SK-N-SH (cell line): ENCODE results near the gene PDZD2.

ENCODE experiments used
- EP300 ChIP-seq, 2 experiments: IDR thresholded peaks; 2 replicates each; pipeline versions ENCODE4 v1.4.0 to v1.6.1; 2012; ENCODE audit warnings: borderline replicate concordance in 1 of 2, low read depth in 1 of 2, low read length in 1 of 2
- EZH2phosphoT487 ChIP-seq: fragments of 200-600 bp; sonication (generic); IDR thresholded peaks from 2 replicates; pipeline ENCODE4 v1.6.1; 2017; ENCODE audit warnings: low read depth, mixed run types, mild to moderate bottlenecking, antibody characterized with exemption, moderate library complexity, borderline replicate concordance
- GATA2 ChIP-seq: sonication (generic); formaldehyde crosslinking; IDR thresholded peaks from 2 replicates; pipeline ENCODE4 v1.5.0; 2020; ENCODE audit warnings: mild to moderate bottlenecking, missing genetic modification reagents
- RAD21 ChIP-seq: IDR thresholded peaks from 2 replicates; pipeline ENCODE4 v1.6.1; 2012; ENCODE audit warnings: mild to moderate bottlenecking, low read length
- TCF12 ChIP-seq: IDR thresholded peaks from 2 replicates; pipeline ENCODE4 v1.4.0; 2012
- TF ChIP-seq, protein P1 (sequence below): IDR thresholded peaks from 2 replicates; pipeline ENCODE4 v1.6.1; 2012; ENCODE audit warnings: mild to moderate bottlenecking, low read depth, low read length, moderate library complexity
- TF ChIP-seq, protein P2 (sequence below): IDR thresholded peaks from 2 replicates; pipeline ENCODE4 v1.4.0; 2012; ENCODE audit warnings: low read depth, borderline replicate concordance
- TF ChIP-seq, protein P3 (sequence below): fragments of 200-600 bp; sonication (generic); IDR thresholded peaks from 2 replicates; pipeline ENCODE4 v1.6.1; 2017; ENCODE audit warnings: antibody characterized with exemption, mild to moderate bottlenecking, moderate library complexity

DNA sequence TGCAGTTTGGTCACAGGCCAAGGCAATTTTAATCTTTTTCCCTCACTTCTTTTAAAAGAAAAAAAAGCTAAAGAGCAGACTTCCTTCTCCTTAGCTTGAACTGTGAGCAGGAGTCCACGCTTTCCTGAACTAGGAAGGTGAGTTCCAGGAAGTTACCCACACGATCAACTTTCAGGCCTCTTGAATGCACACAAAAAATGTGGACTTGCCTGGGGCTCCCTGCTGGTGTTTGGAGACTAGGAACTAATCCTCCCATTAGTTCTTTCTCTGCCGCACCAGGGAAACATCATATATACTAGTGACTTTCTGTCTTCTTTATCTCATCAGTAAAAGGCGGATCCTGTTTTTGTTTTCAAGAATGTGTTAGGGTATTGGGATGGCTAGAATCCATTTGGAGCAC is 295.2 kb downstream of the PDZD2 start:
- TF ChIP-seq, protein P1, sequence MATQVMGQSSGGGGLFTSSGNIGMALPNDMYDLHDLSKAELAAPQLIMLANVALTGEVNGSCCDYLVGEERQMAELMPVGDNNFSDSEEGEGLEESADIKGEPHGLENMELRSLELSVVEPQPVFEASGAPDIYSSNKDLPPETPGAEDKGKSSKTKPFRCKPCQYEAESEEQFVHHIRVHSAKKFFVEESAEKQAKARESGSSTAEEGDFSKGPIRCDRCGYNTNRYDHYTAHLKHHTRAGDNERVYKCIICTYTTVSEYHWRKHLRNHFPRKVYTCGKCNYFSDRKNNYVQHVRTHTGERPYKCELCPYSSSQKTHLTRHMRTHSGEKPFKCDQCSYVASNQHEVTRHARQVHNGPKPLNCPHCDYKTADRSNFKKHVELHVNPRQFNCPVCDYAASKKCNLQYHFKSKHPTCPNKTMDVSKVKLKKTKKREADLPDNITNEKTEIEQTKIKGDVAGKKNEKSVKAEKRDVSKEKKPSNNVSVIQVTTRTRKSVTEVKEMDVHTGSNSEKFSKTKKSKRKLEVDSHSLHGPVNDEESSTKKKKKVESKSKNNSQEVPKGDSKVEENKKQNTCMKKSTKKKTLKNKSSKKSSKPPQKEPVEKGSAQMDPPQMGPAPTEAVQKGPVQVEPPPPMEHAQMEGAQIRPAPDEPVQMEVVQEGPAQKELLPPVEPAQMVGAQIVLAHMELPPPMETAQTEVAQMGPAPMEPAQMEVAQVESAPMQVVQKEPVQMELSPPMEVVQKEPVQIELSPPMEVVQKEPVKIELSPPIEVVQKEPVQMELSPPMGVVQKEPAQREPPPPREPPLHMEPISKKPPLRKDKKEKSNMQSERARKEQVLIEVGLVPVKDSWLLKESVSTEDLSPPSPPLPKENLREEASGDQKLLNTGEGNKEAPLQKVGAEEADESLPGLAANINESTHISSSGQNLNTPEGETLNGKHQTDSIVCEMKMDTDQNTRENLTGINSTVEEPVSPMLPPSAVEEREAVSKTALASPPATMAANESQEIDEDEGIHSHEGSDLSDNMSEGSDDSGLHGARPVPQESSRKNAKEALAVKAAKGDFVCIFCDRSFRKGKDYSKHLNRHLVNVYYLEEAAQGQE: no peak
- TF ChIP-seq RAD21 (no peak), EP300 (IDR thresholded peaks at IDR 0.05; ENCODE audit: borderline replicate concordance in 1 of 2, low read depth in 1 of 2, low read length in 1 of 2) (no peak), TCF12 (no peak), EZH2phosphoT487 (no peak), GATA2 (no peak)
- TF ChIP-seq, protein P2, sequence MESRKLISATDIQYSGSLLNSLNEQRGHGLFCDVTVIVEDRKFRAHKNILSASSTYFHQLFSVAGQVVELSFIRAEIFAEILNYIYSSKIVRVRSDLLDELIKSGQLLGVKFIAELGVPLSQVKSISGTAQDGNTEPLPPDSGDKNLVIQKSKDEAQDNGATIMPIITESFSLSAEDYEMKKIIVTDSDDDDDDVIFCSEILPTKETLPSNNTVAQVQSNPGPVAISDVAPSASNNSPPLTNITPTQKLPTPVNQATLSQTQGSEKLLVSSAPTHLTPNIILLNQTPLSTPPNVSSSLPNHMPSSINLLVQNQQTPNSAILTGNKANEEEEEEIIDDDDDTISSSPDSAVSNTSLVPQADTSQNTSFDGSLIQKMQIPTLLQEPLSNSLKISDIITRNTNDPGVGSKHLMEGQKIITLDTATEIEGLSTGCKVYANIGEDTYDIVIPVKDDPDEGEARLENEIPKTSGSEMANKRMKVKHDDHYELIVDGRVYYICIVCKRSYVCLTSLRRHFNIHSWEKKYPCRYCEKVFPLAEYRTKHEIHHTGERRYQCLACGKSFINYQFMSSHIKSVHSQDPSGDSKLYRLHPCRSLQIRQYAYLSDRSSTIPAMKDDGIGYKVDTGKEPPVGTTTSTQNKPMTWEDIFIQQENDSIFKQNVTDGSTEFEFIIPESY: no peak
- TF ChIP-seq, protein P3, sequence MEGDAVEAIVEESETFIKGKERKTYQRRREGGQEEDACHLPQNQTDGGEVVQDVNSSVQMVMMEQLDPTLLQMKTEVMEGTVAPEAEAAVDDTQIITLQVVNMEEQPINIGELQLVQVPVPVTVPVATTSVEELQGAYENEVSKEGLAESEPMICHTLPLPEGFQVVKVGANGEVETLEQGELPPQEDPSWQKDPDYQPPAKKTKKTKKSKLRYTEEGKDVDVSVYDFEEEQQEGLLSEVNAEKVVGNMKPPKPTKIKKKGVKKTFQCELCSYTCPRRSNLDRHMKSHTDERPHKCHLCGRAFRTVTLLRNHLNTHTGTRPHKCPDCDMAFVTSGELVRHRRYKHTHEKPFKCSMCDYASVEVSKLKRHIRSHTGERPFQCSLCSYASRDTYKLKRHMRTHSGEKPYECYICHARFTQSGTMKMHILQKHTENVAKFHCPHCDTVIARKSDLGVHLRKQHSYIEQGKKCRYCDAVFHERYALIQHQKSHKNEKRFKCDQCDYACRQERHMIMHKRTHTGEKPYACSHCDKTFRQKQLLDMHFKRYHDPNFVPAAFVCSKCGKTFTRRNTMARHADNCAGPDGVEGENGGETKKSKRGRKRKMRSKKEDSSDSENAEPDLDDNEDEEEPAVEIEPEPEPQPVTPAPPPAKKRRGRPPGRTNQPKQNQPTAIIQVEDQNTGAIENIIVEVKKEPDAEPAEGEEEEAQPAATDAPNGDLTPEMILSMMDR: no peak
